Activated CD4-positive, alpha-beta T cell treated with anti-CD3 and anti-CD28 coated beads, Interleukin-2, amount 10 ng/mL, durations not matched to agents 7 days and 5 days (primary cell): ENCODE data around the gene CEP85L. TPM values are rescaled to one million over a fixed set of nuclear protein-coding genes. Genes with fewer than 3 reads are reported as not detected.

Source experiments
- CTCF ChIA-PET: fragments of 350-600 bp; sonication (Branson Sonifier 250); formaldehyde crosslinking; loops from one replicate; lab custom pipeline; 2021; ENCODE audit warnings: antibody characterized with exemption; lab: Charles Lee
- POLR2A ChIA-PET: fragments of 350-600 bp; sonication (Branson Sonifier 250); formaldehyde crosslinking; loops from one replicate; lab custom pipeline; 2021; ENCODE audit warnings: antibody characterized with exemption; lab: Charles Lee
- DNase-seq: peaks from one replicate; pipeline ENCODE4 v3.0.0-alpha.2; 2020
- H3K27ac Mint-ChIP-seq: one replicate; pipeline ENCODE4 v1.8.0; 2021; ENCODE audit warnings: mild to moderate bottlenecking, moderate library complexity, mixed read lengths
- H3K27me3 Mint-ChIP-seq: one replicate; pipeline ENCODE4 v1.8.0; 2021; ENCODE audit warnings: mixed read lengths
- H3K36me3 Mint-ChIP-seq: one replicate; pipeline ENCODE4 v1.8.0; 2021; ENCODE audit warnings: low read depth, mixed read lengths
- H3K4me1 Mint-ChIP-seq: one replicate; pipeline ENCODE4 v1.8.0; 2021; ENCODE audit warnings: mixed read lengths
- H3K4me3 Mint-ChIP-seq: one replicate; pipeline ENCODE4 v1.8.0; 2021; ENCODE audit warnings: mild to moderate bottlenecking, moderate library complexity, mixed read lengths
- H3K9me3 Mint-ChIP-seq: one replicate; pipeline ENCODE4 v1.8.0; 2021; ENCODE audit warnings: mixed read lengths
- total RNA-seq, 2 experiments: library from RNA; stranded (reverse); gene quantifications; one replicate each; pipeline ENCODE4 v1.2.3, GENCODE V29; 2021

CEP85L gene
- total RNA-seq, 2 experiments from 2014 or later, result 47.9 to 50.3 TPM

GRCh38 chr6:118635909-118636735, 15.3 kb downstream of the CEP85L start:
- CTCF ChIA-PET, result interaction anchor here (0.6 to 0.9 kb wide), 3 partner anchors 12 to 310 kb away, joined by 3 read pairs; no protein-coding TSS in a partner anchor
- Mint-ChIP-seq H3K4me1 (peaks cover 31% of the 10 kb centered on the region), H3K9me3 (peaks cover 7% of the 10 kb centered on the region), H3K27ac (peak overlapping the region; percentile 37), H3K4me3 (no peak overlapping the region), H3K27me3 (no peaks in the 10 kb centered on the region), H3K36me3 (peaks cover 35% of the 10 kb centered on the region)
- POLR2A ChIA-PET, result no interaction called here
- DNase-seq, result no peak

- H3K36me3 Mint-ChIP-seq, result peaks cover 64% of the 10 kb centered on the region
- peaks cover 8% of the 10 kb centered on the region for H3K4me1 Mint-ChIP-seq
- no peaks in the 10 kb centered on the region for H3K27me3 Mint-ChIP-seq
- peaks cover 9% of the 10 kb centered on the region for H3K9me3 Mint-ChIP-seq
- ChIA-PET POLR2A (no interaction called here), CTCF (no interaction called here)
- no peak overlapping the region for H3K4me3 Mint-ChIP-seq
- no peak for DNase-seq
- H3K27ac Mint-ChIP-seq, result no peak overlapping the region
These were observed 19.0 kb downstream of the CEP85L start for GRCh38 chr6:118632359-118632758.

- ChIA-PET POLR2A (no interaction called here), CTCF (no interaction called here)
- peaks cover 15% of the 10 kb centered on the region for H3K9me3 Mint-ChIP-seq
- H3K27me3 Mint-ChIP-seq, result no peaks in the 10 kb centered on the region
- peaks cover 65% of the 10 kb centered on the region for H3K36me3 Mint-ChIP-seq
- H3K27ac Mint-ChIP-seq, result no peak overlapping the region
- H3K4me3 Mint-ChIP-seq, result no peak overlapping the region
- H3K4me1 Mint-ChIP-seq, result peaks cover 9% of the 10 kb centered on the region
- DNase-seq, result no peak
These were observed 20.5 kb downstream of the CEP85L start for GRCh38 chr6:118630923-118631322.

- Mint-ChIP-seq H3K4me3 (no peak overlapping the region), H3K27ac (no peak overlapping the region), H3K36me3 (peaks cover 65% of the 10 kb centered on the region), H3K9me3 (peaks cover 15% of the 10 kb centered on the region), H3K27me3 (no peaks in the 10 kb centered on the region), H3K4me1 (peaks cover 5% of the 10 kb centered on the region)
- CTCF ChIA-PET, result no interaction called here
- no peak for DNase-seq
- POLR2A ChIA-PET, result no interaction called here
These were observed 21.3 kb downstream of the CEP85L start for GRCh38 chr6:118630067-118630466.

DNA sequence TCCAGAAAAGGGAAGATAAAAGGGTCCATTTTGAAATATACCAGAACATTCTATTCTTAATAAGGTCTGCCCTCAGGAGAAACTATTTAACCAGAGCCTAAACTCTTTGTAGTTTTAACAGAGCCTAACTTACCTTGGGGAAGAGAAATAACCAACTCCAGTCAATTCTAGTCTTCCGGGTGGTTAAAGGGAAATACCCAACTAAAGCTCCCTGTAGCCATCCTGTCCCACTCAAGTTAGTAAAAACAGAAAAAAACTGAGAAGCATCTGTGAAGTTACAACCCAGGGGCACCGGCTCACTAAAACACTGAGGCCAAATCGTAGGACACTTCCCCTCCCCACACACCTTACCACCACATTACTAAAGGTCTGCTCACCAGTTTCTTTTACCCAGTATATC, 23.7 kb downstream of the CEP85L start:
- no peaks in the 10 kb centered on the region for H3K27me3 Mint-ChIP-seq
- ChIA-PET POLR2A (no interaction called here), CTCF (no interaction called here)
- H3K4me3 Mint-ChIP-seq, result no peak overlapping the region
- H3K9me3 Mint-ChIP-seq, result peaks cover 15% of the 10 kb centered on the region
- peaks cover 4% of the 10 kb centered on the region for H3K4me1 Mint-ChIP-seq
- no peak for DNase-seq
- H3K27ac Mint-ChIP-seq, result no peak overlapping the region
- H3K36me3 Mint-ChIP-seq, result peaks cover 68% of the 10 kb centered on the region

DNA sequence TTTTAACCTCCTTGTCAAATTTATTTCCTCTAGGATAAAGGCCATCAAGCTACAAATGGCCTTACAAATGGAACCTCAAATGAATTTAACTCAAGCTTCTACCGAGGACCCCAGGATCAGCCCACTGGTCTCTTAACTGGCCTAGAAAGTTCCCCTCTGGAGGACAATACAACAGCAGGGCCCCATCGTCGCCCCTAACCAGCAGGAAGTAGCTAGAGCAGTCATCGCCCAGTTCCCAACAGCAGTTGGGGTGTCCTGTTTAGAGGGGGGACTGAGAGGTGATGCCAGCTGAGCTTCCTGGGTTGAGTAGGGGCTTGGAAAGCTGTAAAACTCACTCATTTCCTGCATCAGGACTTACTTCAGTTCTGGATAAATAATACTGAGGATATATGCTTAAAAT, 25.6 kb downstream of the CEP85L start:
- no peak overlapping the region for H3K4me3 Mint-ChIP-seq
- DNase-seq, result no peak
- ChIA-PET CTCF (no interaction called here), POLR2A (no interaction called here)
- H3K4me1 Mint-ChIP-seq, result peaks cover 1% of the 10 kb centered on the region
- no peak overlapping the region for H3K27ac Mint-ChIP-seq
- H3K36me3 Mint-ChIP-seq, result peaks cover 53% of the 10 kb centered on the region
- peaks cover 14% of the 10 kb centered on the region for H3K9me3 Mint-ChIP-seq
- no peaks in the 10 kb centered on the region for H3K27me3 Mint-ChIP-seq

GRCh38 chr6:118621799-118622470, 29.5 kb downstream of the CEP85L start:
- CTCF ChIA-PET, result no interaction called here
- Mint-ChIP-seq H3K4me3 (no peak overlapping the region), H3K36me3 (peaks cover 22% of the 10 kb centered on the region), H3K27me3 (no peaks in the 10 kb centered on the region), H3K4me1 (peaks cover 15% of the 10 kb centered on the region), H3K9me3 (peaks cover 9% of the 10 kb centered on the region), H3K27ac (no peak overlapping the region)
- POLR2A ChIA-PET, result no interaction called here
- no peak for DNase-seq

- H3K27ac Mint-ChIP-seq, result no peak overlapping the region
- ChIA-PET CTCF (interaction anchor here (0.6 to 0.9 kb wide), 2 partner anchors 18 to 54 kb away, joined by 3 read pairs; no protein-coding TSS in a partner anchor), POLR2A (no interaction called here)
- DNase-seq, result no peak
- H3K9me3 Mint-ChIP-seq, result no peaks in the 10 kb centered on the region
- H3K27me3 Mint-ChIP-seq, result no peaks in the 10 kb centered on the region
- H3K4me3 Mint-ChIP-seq, result no peak overlapping the region
- H3K36me3 Mint-ChIP-seq, result peaks cover 14% of the 10 kb centered on the region
- H3K4me1 Mint-ChIP-seq, result peaks cover 14% of the 10 kb centered on the region
These were observed 31.2 kb downstream of the CEP85L start for GRCh38 chr6:118620202-118620601.

- ChIA-PET CTCF (interaction anchor here (0.9 kb wide), 1 partner anchor 90 kb away, joined by 3 read pairs; no protein-coding TSS in a partner anchor), POLR2A (no interaction called here)
- Mint-ChIP-seq H3K27me3 (no peaks in the 10 kb centered on the region), H3K27ac (no peak overlapping the region), H3K4me3 (no peak overlapping the region), H3K36me3 (peaks cover 20% of the 10 kb centered on the region), H3K9me3 (no peaks in the 10 kb centered on the region), H3K4me1 (peaks cover 14% of the 10 kb centered on the region)
- peak; percentile 65 for DNase-seq
These were observed 32.6 kb downstream of the CEP85L start for GRCh38 chr6:118618676-118619377.

DNA sequence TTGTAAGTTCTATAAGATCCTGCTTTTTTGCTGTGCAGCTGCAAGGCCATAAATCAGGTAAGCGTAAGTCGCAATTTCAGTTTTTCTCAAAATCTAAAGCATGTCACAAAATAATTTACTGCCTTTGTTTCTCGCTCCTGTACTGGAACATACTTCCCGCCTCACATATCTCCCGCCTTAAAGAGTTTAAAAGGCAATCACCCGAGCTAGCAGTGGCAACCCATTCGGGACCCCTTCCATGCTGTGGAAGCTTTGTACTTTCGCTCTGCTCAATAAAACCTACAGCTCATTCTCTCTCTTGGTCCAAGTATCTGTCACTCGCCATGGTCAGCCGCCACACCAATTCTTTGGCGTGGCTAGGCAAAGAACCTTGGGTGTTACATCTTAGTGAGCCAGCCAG, 34.0 kb downstream of the CEP85L start:
- DNase-seq, result no peak
- ChIA-PET CTCF (no interaction called here), POLR2A (no interaction called here)
- H3K27me3 Mint-ChIP-seq, result no peaks in the 10 kb centered on the region
- no peak overlapping the region for H3K27ac Mint-ChIP-seq
- no peak overlapping the region for H3K4me3 Mint-ChIP-seq
- H3K4me1 Mint-ChIP-seq, result peaks cover 16% of the 10 kb centered on the region
- H3K36me3 Mint-ChIP-seq, result peaks cover 27% of the 10 kb centered on the region
- H3K9me3 Mint-ChIP-seq, result peaks cover 2% of the 10 kb centered on the region

GRCh38 chr6:118611334-118611733, 40.1 kb downstream of the CEP85L start:
- DNase-seq, result no peak
- H3K4me1 Mint-ChIP-seq, result peaks cover 26% of the 10 kb centered on the region
- H3K9me3 Mint-ChIP-seq, result peaks cover 16% of the 10 kb centered on the region
- ChIA-PET POLR2A (no interaction called here), CTCF (no interaction called here)
- no peak overlapping the region for H3K4me3 Mint-ChIP-seq
- H3K27me3 Mint-ChIP-seq, result no peaks in the 10 kb centered on the region
- peaks cover 58% of the 10 kb centered on the region for H3K36me3 Mint-ChIP-seq
- no peak overlapping the region for H3K27ac Mint-ChIP-seq

- Mint-ChIP-seq H3K4me3 (no peak overlapping the region), H3K9me3 (peaks cover 30% of the 10 kb centered on the region), H3K4me1 (peaks cover 26% of the 10 kb centered on the region), H3K36me3 (peaks cover 69% of the 10 kb centered on the region), H3K27me3 (no peaks in the 10 kb centered on the region), H3K27ac (no peak overlapping the region)
- DNase-seq, result no peak
- CTCF ChIA-PET, result interaction anchor here (0.7 to 1.1 kb wide), 2 partner anchors 27 to 45 kb away, joined by 3 to 5 read pairs; partner anchors contain the start of gene CEP85L
- POLR2A ChIA-PET, result no interaction called here
These were observed 44.5 kb downstream of the CEP85L start for GRCh38 chr6:118606858-118607257.
